Measurements from ENCODE around the gene SLFN12L.

- TF ChIP-seq, protein P1, sequence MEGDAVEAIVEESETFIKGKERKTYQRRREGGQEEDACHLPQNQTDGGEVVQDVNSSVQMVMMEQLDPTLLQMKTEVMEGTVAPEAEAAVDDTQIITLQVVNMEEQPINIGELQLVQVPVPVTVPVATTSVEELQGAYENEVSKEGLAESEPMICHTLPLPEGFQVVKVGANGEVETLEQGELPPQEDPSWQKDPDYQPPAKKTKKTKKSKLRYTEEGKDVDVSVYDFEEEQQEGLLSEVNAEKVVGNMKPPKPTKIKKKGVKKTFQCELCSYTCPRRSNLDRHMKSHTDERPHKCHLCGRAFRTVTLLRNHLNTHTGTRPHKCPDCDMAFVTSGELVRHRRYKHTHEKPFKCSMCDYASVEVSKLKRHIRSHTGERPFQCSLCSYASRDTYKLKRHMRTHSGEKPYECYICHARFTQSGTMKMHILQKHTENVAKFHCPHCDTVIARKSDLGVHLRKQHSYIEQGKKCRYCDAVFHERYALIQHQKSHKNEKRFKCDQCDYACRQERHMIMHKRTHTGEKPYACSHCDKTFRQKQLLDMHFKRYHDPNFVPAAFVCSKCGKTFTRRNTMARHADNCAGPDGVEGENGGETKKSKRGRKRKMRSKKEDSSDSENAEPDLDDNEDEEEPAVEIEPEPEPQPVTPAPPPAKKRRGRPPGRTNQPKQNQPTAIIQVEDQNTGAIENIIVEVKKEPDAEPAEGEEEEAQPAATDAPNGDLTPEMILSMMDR (IDR thresholded peaks at IDR 0.05) = no peak
- TF ChIP-seq POLR2A (IDR thresholded peaks at IDR 0.05; ENCODE audit: low read depth) (no peak), EP300 (IDR thresholded peaks at IDR 0.05) (no peak), POLR2AphosphoS5 (IDR thresholded peaks at IDR 0.05) (no peak)
Observed at GRCh38 chr17:35536664-35537171, 760 bp downstream of the SLFN12L start.
